Neural cell (in vitro differentiated cells): ENCODE data around the gene ZNF500. TPM values are rescaled to one million over a fixed set of nuclear protein-coding genes. Genes with fewer than 3 reads are reported as not detected.

Source experiments
- H2AFZ ChIP-seq: fragments of 200-600, 300-800 bp; sonication (generic), shearing (Covaris generic); 2 replicates; pipeline ENCODE4 v1.6.0; 2014; ENCODE audit warnings: low read depth, mild to moderate bottlenecking, antibody characterized with exemption, low read length, moderate library complexity
- H3F3A ChIP-seq: fragments of 200-600 bp; shearing (Covaris generic); 2 replicates; pipeline ENCODE4 v1.6.1; 2016; ENCODE audit warnings: mild to moderate bottlenecking, moderate library complexity, mixed read lengths, antibody characterized with exemption, low read length; ENCODE audit not compliant: insufficient read depth, poor library complexity, severe bottlenecking
- H3K27ac ChIP-seq: fragments of 200-600, 300-800 bp; sonication (generic), shearing (Covaris generic); 2 replicates; pipeline ENCODE4 v1.5.1; 2014; ENCODE audit warnings: mild to moderate bottlenecking, low read length, moderate library complexity
- H3K27me3 ChIP-seq: fragments of 300-800, 200-600 bp; sonication (generic), shearing (Covaris generic); 2 replicates; pipeline ENCODE4 v1.6.0; 2014; ENCODE audit warnings: mild to moderate bottlenecking, low read depth, low read length, moderate library complexity; ENCODE audit not compliant: insufficient read depth
- H3K36me3 ChIP-seq: fragments of 300-800, 200-600 bp; sonication (generic), shearing (Covaris generic); 2 replicates; pipeline ENCODE4 v1.5.1; 2014; ENCODE audit warnings: mild to moderate bottlenecking, antibody characterized with exemption, low read length, moderate library complexity; ENCODE audit not compliant: insufficient read depth
- H3K4me2 ChIP-seq: fragments of 300-800, 200-600 bp; sonication (generic), shearing (Covaris generic); 2 replicates; pipeline ENCODE4 v1.6.0; 2014; ENCODE audit warnings: mild to moderate bottlenecking, low read length
- H3K4me3 ChIP-seq: fragments of 300-800, 200-600 bp; sonication (generic), shearing (Covaris generic); 2 replicates; pipeline ENCODE4 v1.5.1; 2014; ENCODE audit warnings: mild to moderate bottlenecking, low read length, moderate library complexity
- H3K79me2 ChIP-seq: fragments of 200-600 bp; shearing (Covaris generic); replicated peaks from 2 replicates; pipeline ENCODE4 v1.6.0; 2014; ENCODE audit warnings: mild to moderate bottlenecking, low read length, moderate library complexity; ENCODE audit not compliant: insufficient read depth
- H3K9ac ChIP-seq: fragments of 300-800, 200-600 bp; sonication (generic), shearing (Covaris generic); 2 replicates; pipeline ENCODE4 v1.6.1; 2016; ENCODE audit warnings: mild to moderate bottlenecking, low read length, mixed read lengths
- H3K9me2 ChIP-seq: fragments of 200-600 bp; shearing (Covaris generic); 2 replicates; pipeline ENCODE4 v1.6.1; 2016; ENCODE audit warnings: mild to moderate bottlenecking, low read length, mixed read lengths; ENCODE audit not compliant: insufficient read depth
- H3K9me3 ChIP-seq: fragments of 200-600, 300-800 bp; sonication (generic), shearing (Covaris generic); 2 replicates; pipeline ENCODE4 v1.6.1; 2016; ENCODE audit warnings: mild to moderate bottlenecking, mixed run types, low read length, moderate library complexity, mixed read lengths
- H4K20me1 ChIP-seq: fragments of 200-600 bp; shearing (Covaris generic); 2 replicates; pipeline ENCODE4 v1.6.1; 2016; ENCODE audit warnings: mild to moderate bottlenecking, mixed run types; ENCODE audit not compliant: insufficient read depth
- EP300 ChIP-seq: fragments of 450-650 bp; conservative IDR thresholded peaks from 2 replicates; pipeline ENCODE4 v1.6.1; 2014; ENCODE audit warnings: antibody characterized with exemption, mild to moderate bottlenecking, moderate library complexity; ENCODE audit not compliant: poor library complexity, severe bottlenecking
- EZH2 ChIP-seq: fragments of 200-600, 300-800 bp; shearing (Covaris generic), sonication (generic); IDR thresholded peaks from 2 replicates; pipeline ENCODE4 v1.6.1; 2014; ENCODE audit warnings: antibody characterized with exemption, low read length, borderline replicate concordance, mild to moderate bottlenecking; ENCODE audit not compliant: insufficient read depth, poor library complexity, severe bottlenecking
- MXI1 ChIP-seq: fragments of 450-650 bp; conservative IDR thresholded peaks from 2 replicates; pipeline ENCODE4 v1.6.1; 2014; ENCODE audit warnings: antibody characterized with exemption, mild to moderate bottlenecking; ENCODE audit not compliant: poor library complexity, severe bottlenecking
- POLR2AphosphoS5 ChIP-seq: IDR thresholded peaks from 2 replicates; pipeline ENCODE4 v1.6.1; 2012
- RAD21 ChIP-seq: fragments of 450-650 bp; conservative IDR thresholded peaks from 2 replicates; pipeline ENCODE4 v1.6.1; 2014; ENCODE audit warnings: antibody characterized with exemption, mild to moderate bottlenecking, moderate library complexity
- SMC3 ChIP-seq: fragments of 450-650 bp; conservative IDR thresholded peaks from 2 replicates; pipeline ENCODE4 v1.6.1; 2014; ENCODE audit warnings: antibody characterized with exemption, mild to moderate bottlenecking, moderate library complexity; ENCODE audit not compliant: poor library complexity
- TAF1 ChIP-seq: IDR thresholded peaks from 2 replicates; pipeline ENCODE4 v1.6.1; 2012; ENCODE audit warnings: low read depth
- polyA plus RNA-seq: library from polyadenylated mRNA; depleted of rRNA; stranded (reverse); fragments of >200 nt; gene quantifications from 2 replicates; pipeline ENCODE4 v1.2.3, GENCODE V29; 2014
- TF ChIP-seq, protein P1 (sequence below): fragments of 450-650 bp; IDR thresholded peaks from 2 replicates; pipeline ENCODE4 v1.5.1; 2014; ENCODE audit warnings: antibody characterized with exemption, mild to moderate bottlenecking, moderate library complexity; ENCODE audit not compliant: poor library complexity, severe bottlenecking
- TF ChIP-seq, protein P2 (sequence below): IDR thresholded peaks from 2 replicates; pipeline ENCODE4 v1.6.1; 2012; ENCODE audit warnings: borderline replicate concordance

ZNF500 gene
- polyA plus RNA-seq, 1 donor from 2014 or later, result 16.0 TPM

- Histone ChIP-seq H3K27me3 (no peaks in the 10 kb centered on the region), H3K9ac (no peak overlapping the region), H3K36me3 (no peaks in the 10 kb centered on the region), H2AFZ (no peak overlapping the region), H3K79me2 (no peaks in the 10 kb centered on the region), H3K4me3 (no peak overlapping the region), H4K20me1 (no peaks in the 10 kb centered on the region), H3K9me2 (no peaks in the 10 kb centered on the region), H3K27ac (no peak overlapping the region), H3F3A (no peaks in the 10 kb centered on the region), H3K9me3 (no peaks in the 10 kb centered on the region), H3K4me2 (no peak overlapping the region)
- TF ChIP-seq POLR2AphosphoS5 (no peak), TAF1 (no peak), EZH2 (no peak), SMC3 (no peak), EP300 (no peak), RAD21 (no peak)
- TF ChIP-seq, protein P1, sequence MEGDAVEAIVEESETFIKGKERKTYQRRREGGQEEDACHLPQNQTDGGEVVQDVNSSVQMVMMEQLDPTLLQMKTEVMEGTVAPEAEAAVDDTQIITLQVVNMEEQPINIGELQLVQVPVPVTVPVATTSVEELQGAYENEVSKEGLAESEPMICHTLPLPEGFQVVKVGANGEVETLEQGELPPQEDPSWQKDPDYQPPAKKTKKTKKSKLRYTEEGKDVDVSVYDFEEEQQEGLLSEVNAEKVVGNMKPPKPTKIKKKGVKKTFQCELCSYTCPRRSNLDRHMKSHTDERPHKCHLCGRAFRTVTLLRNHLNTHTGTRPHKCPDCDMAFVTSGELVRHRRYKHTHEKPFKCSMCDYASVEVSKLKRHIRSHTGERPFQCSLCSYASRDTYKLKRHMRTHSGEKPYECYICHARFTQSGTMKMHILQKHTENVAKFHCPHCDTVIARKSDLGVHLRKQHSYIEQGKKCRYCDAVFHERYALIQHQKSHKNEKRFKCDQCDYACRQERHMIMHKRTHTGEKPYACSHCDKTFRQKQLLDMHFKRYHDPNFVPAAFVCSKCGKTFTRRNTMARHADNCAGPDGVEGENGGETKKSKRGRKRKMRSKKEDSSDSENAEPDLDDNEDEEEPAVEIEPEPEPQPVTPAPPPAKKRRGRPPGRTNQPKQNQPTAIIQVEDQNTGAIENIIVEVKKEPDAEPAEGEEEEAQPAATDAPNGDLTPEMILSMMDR, result no peak
- TF ChIP-seq, protein P2, sequence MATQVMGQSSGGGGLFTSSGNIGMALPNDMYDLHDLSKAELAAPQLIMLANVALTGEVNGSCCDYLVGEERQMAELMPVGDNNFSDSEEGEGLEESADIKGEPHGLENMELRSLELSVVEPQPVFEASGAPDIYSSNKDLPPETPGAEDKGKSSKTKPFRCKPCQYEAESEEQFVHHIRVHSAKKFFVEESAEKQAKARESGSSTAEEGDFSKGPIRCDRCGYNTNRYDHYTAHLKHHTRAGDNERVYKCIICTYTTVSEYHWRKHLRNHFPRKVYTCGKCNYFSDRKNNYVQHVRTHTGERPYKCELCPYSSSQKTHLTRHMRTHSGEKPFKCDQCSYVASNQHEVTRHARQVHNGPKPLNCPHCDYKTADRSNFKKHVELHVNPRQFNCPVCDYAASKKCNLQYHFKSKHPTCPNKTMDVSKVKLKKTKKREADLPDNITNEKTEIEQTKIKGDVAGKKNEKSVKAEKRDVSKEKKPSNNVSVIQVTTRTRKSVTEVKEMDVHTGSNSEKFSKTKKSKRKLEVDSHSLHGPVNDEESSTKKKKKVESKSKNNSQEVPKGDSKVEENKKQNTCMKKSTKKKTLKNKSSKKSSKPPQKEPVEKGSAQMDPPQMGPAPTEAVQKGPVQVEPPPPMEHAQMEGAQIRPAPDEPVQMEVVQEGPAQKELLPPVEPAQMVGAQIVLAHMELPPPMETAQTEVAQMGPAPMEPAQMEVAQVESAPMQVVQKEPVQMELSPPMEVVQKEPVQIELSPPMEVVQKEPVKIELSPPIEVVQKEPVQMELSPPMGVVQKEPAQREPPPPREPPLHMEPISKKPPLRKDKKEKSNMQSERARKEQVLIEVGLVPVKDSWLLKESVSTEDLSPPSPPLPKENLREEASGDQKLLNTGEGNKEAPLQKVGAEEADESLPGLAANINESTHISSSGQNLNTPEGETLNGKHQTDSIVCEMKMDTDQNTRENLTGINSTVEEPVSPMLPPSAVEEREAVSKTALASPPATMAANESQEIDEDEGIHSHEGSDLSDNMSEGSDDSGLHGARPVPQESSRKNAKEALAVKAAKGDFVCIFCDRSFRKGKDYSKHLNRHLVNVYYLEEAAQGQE, result no peak
Observed at GRCh38 chr16:4699046-4699556, 67.9 kb downstream of the ZNF500 start.

DNA sequence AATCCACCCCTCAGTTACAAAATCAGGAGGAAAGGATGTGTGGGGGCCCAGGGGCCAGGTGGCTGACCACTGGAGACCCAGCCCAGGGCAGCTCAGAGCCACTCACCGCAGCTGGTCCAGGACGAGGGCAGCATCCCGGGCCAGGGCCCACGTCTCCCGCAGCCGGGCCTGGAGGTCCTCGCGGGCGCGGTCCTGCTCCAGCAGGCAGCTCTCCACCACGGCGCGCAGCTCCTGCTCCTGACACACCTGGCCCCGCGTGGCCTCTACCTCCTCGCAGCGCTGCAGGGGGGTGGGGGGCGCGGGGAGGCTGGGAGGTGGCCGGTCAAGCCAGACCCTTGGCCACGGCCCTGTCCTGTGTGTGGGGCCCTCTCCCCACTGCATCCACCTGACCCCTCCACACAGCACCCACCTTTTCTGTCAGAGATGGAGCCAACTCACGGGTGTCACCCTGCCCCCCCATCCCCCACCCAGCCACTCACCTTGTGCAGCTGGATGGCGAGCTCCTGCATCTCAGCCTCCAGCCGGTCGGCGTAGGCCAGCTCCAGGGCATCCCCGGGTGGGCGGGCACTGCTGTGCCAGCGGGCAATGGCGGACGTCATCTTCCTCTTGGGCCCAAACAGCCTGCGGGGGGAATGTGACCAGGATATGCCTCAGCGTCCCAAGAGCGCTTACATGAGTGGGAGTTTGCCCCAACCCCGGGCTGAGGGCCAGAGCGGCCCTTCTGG is 68.5 kb downstream of the ZNF500 start:
- H4K20me1 ChIP-seq, result no peaks in the 10 kb centered on the region
- no peaks in the 10 kb centered on the region for H3K27me3 ChIP-seq
- no peaks in the 10 kb centered on the region for H3K9me2 ChIP-seq
- no peaks in the 10 kb centered on the region for H3K79me2 ChIP-seq
- H3K27ac ChIP-seq, result no peak overlapping the region
- no peak overlapping the region for H3K9ac ChIP-seq
- no peak overlapping the region for H3K4me2 ChIP-seq
- no peaks in the 10 kb centered on the region for H3F3A ChIP-seq
- H3K4me3 ChIP-seq, result no peak overlapping the region
- no peaks in the 10 kb centered on the region for H3K9me3 ChIP-seq
- no peaks in the 10 kb centered on the region for H3K36me3 ChIP-seq
- no peak overlapping the region for H2AFZ ChIP-seq
- TF ChIP-seq EP300 (no peak), MXI1 (no peak), RAD21 (no peak), EZH2 (no peak), SMC3 (no peak), POLR2AphosphoS5 (no peak), TAF1 (no peak)
- TF ChIP-seq, protein P1, result no peak
- TF ChIP-seq, protein P2, result no peak
